NCI-H460 (cell line): ENCODE results near the gene GABPB1. TPM values are rescaled to one million over a fixed set of nuclear protein-coding genes. Genes with fewer than 3 reads are reported as not detected.

Source experiments
- small RNA-seq, 2 experiments: library from RNA; depleted of rRNA; stranded (forward); fragments of <200 nt; gene quantifications; one replicate each; pipeline ENCODE3, GENCODE V24; 2014
- total RNA-seq: library from RNA; depleted of rRNA; stranded (reverse); fragments of >200 nt; shearing (Covaris generic); gene quantifications from 2 replicates; pipeline ENCODE4 v1.2.3, GENCODE V29; 2014; rRNA removed

Gene GABPB1
- total RNA-seq, 1 experiment from 2014 or later = 71.1 TPM

Small RNA genes within 50 kb of the gene (small RNA-seq; reads per million reads assigned to genes)
- gene RNU6-94P = 0 reads per million in 2 experiments

Other genes with a start within 250 kb of the GABPB1 start
- gene ATP8B4, start 236.0 kb downstream of the GABPB1 start, total RNA-seq = 2.8 and 4.2 TPM in 2 replicates
- gene SLC27A2, start 173.0 kb downstream of the GABPB1 start, total RNA-seq = 18.7 and 20.0 TPM in 2 replicates
- gene HDC, start 89.5 kb downstream of the GABPB1 start, total RNA-seq = 0.10 TPM in 1 of 2 replicates, not detected in the other
- gene USP8, start 69.2 kb upstream of the GABPB1 start, total RNA-seq = 67.9 and 69.2 TPM in 2 replicates
- gene USP50, start 191.5 kb upstream of the GABPB1 start, total RNA-seq = not detected in 2 replicates